Medulla oblongata (tissue), 1 donor: ENCODE measurements around the gene MFRP.

Experiments
- DNase-seq: peaks from one replicate; pipeline ENCODE4 v3.0.0-alpha.2; 2015; ENCODE audit errors: extremely low spot score

MFRP gene

DNA sequence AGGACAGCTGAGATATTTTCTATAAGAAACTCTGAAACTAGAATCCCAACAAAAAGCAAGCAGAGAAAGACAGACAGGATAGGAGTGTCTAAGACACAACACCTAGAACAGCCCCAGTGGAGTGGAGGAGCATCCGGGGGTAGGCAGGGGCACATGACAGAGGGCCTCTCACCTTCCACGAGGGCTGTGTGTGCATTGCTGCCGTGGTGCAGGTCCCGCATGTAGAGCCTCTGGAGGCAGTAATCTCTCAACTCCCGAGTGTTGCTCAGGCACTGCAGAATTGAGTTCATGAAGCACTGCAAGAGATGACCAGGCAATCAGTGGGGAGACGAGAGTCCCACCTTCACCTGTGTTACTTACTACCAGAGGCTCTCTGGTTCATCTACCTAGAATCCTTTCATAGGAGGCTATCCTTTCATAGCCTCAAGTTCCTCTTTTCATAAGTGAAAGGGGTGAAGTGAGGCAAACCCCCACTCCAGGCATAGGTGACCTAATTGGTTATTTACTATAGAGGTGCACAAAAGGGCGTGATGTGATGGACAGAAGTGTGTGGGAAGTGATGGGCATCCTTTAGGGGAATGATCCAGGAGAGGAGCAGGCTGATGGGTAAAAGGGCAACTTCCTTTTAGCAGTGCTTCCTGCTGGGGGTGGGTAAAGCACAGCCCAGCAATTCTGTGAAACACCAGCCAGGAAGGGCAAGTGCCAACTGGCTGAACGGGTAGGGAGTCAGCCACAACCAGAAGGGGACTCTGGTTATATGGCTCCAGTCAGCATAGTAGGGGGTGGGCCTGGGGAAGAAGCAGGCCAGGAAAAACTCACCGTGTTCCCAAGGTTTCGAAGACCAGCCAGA, 13.1 kb upstream of the MFRP start:
- peak; percentile 54 for DNase-seq

DNA sequence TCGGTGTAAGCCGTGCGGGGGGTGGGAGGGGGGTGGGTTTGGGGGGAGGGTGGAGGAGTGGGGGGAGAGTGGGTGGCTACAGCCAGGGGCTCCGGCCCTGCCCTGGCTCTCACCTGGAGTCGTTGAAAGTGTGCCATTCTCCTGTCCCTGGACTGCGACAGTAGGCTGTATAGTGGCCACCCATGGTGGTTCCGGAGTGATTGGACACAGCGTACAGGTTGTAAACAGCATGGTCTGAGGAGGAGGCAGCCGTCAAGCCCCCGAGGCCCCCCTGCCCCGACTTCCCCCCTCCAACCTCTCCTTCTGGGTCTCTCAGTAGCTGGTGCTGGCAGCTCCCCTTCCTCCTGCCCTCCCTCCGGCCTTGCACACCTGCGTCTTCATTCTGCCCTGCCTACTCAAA, 10.6 kb upstream of the MFRP start:
- no peak for DNase-seq

DNA sequence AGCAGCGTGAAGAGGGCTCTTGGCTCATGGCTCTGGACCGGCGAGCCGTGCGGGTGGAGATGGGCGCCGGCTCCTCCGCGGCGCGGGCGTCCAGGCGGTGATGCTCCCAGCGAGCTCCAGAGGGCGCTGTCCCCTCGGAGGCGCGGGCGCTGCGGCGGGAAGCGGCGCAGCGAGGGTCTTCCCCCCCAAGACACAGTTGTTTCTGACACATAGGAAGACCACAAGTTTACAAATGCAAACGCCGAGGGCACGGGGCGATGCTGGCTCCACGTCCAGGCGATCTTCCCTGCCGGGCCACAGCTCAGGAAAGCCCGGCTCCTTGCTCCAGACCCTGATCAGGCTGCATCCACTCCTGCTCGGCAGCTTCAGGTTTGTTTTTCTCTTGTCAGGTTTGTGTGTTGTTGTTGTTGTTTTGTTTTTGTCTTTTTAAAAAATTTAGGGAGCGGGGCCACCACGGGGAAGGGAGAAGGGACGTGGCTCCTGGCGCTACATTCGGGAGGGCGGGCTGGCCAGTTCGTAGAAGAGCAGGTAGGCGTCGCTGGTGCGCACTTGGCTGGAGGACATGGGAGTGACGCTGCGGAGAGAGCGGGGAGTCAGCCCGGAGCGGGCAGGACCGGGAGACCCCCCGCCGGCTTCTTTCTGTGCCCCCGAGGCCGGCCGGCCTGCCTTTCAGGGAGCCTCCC, 10.0 kb upstream of the MFRP start:
- no peak for DNase-seq

DNA sequence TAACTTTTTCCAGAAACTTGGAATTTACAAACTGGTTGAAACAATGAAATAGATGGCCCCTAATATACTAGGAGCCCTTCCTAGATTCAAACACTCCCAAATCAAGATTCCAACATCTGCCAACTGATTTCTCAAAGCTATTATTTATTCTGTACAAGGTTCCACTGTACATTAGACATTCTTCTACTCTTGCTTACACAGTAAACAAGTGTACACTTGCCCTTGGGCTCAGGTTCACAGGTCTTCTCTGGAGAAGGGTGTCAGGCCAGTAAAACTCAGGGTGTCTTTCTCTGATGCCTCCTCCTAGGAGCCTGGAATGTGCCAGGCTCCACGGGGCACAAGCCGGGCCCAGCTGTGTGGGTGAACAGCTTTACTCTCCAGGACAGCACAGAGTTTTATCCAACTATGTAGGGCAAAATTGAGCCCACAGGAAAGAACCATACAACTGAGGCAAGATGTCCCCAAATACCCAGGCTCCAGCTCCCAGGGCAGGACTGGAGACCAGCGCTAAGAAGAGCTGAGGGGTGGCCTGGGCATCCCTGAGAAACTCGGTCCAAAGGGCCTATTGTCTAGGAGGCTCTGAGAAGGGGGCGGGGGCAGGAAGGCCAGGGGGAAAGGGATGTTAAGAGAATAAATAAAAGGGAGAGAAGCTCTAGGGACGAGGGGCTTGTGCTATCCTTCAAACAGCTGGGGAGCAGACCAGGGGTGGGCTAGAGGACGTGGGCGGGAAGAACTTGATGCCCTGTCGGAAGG, 8.8 kb upstream of the MFRP start:
- DNase-seq = no peak

DNA sequence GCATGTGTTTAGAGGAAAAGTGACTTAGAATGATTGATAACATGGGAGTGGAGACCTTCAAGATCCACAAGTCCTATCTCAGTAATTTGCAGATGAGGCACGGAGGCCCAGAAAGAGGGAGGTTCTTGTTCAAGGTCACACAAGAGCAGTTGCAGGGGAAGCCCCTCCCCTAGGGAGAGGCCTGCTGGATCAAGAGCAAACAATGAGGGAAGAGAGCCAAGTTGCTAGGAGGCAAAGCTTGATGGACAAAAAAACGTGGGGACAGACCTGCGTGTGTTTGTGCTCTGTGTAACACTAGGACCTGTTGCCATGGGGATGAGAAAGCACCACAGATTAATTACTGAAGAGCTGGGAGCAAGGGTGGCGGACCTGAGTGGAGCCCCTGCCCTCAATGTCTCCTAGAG, 6.4 kb upstream of the MFRP start:
- peak; percentile 81 for DNase-seq

DNA sequence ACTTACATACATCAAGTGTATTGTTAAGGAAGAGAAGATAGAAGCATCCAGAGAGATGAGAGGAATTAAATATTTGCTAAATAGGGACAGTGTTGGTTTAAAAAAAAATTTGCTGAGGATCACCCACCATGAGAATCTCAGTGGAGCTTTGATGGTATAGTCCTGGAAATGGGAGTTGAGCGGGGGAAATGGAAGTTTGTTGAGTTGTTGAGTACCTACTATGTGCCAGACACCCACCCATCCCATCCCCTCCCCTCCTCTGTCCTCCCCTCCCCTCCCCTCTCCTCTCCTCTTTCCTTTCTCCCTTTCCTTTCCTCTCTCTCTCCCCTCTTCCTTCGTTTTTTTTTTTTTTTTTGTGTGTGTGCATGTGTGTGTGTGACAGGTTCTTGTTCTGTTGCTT, 4.7 kb upstream of the MFRP start:
- DNase-seq = no peak

DNA sequence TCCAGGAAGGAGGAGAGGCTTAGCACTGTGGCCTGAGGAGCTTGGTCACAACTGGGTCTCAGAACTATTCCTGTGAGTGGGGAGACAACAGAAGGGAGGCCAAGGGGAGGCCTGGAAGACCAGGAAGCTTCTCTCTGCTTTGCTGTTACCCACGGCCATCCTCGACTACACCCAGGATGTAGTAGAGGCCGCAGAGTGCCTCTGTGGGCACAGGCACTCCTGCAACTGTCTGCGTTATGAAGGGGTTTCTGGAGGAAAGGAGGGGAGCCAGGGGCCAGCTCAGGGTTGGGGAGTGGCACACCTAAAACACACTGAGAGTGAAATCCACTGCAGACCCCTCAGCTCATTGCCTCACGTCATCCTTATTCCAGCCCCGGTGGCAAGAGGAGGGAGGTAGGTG, 3.8 kb upstream of the MFRP start:
- DNase-seq = no peak

DNA sequence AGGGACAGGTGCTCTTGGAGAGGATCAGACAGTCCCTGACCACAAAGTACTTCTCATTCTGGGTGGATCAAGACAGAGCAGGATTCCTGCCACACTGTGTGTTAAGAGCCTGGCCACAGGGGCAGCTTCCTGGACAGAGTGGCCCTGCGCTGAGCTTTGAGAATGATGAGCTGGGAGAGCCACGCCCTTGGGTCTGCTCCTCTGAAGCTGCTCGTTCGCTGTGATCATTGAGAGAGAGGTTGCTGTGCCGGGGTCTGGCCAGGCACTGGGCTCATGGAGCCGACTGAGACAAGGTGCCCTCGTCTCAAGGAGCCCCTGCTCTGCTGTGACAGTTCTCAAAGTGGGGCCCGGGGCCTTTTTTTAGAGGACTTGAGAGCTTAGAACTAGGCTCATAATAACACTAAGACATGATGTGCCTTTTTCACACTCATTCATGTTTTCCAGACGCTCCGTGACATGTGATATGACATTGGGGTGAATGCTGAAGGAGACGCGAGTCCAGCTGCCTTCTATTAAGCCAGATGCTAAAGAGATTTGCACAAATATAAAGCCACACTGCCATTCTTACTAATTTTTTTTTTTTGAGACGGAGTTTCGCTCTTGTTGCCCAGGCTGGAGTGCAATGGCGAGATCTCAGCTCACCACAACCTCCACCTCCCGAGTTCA, 1.6 kb upstream of the MFRP start:
- DNase-seq = no peak

DNA sequence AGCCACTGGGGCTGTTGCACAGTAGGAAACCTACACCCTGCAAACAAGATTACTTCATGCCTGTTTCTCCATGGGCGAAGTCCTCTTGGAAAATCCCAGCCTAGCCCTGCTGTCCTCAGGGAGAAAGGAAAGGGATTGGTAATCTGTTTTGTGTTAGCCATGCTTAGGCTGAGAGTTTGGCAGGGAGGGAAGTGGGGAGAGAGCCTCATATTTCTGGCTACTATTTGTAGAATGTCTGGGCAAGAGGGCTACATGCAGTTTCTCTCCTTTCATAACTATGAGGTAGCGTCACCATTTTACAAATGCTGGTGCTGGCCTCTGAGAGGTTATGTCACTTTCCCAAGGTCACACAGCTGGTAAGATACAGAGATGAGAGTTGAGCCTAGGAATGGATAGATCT, 737 bp upstream of the MFRP start:
- DNase-seq = no peak

DNA sequence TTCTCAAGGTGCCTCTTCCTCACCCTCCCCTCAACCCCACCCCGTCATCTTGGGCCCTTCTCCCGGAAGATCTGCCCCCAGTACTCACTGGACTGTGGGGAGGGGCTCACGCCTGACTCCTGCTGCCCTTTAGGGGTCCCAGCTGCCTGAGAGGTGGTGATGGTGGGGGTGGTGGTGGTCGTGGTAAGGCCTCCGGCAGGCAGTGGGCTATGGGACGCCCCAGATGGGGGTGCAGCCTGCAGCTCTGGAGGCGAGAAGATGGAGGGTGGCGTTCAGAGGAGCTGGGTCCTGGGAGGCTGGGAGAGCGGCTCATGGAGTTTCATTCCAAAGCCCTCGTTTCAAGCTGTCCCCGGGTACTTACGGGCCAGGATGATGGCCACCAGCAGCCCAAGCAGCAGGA, 820 bp downstream of the MFRP start:
- no peak for DNase-seq

DNA sequence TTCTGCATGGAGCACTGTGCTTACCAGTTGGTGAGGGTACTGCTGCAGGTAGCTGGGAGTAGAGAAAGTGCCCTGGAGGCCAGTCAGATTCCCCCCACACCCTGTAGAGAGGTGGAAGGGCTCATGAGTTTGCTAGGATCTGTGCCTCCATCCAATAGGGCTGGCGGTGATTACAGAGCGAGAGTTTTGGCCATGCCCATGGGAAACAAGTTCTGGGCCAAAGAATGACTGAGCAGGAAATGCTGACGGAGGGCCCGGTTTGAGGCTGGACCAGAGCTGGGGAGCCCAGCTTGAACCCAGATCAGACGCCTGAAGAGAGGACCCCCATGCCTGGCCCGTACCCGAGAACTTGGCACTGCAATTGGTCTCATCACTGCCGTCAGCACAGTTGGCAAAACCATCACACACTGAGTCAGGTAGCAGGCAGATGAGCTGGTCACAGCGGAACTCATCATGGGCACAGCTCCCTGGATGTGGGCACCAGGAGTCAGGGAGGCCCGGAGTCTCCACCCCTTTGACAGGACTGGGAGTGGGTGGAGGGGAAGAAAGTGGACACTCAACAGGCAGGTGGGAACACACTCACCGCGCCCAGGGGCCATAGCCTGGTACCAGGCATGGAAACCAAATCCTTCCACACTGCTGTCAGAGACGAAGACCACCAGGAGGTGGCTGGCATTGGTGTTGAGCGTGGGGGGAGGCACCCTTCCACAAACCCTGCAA, 2.1 kb downstream of the MFRP start:
- DNase-seq = no peak

DNA sequence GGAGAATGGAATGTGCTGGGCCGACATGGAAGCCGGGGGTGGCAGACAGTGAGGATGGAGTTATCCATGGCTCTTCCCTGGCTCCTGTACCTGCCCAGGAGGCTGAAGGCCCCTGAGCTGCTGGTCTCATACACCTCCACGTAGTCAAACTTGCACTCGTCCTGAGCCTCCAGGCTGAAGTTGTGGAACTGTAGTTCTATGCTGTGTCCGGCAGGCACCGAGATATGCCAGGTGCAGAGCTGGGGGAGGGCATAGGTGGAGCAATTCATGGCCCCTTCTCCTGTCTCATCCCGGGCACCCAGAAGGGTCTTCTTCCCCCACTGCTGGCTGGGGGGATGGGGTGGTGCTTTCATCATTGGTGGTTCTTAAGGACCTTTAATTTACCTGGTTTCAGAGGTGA, 2.8 kb downstream of the MFRP start:
- DNase-seq = no peak

DNA sequence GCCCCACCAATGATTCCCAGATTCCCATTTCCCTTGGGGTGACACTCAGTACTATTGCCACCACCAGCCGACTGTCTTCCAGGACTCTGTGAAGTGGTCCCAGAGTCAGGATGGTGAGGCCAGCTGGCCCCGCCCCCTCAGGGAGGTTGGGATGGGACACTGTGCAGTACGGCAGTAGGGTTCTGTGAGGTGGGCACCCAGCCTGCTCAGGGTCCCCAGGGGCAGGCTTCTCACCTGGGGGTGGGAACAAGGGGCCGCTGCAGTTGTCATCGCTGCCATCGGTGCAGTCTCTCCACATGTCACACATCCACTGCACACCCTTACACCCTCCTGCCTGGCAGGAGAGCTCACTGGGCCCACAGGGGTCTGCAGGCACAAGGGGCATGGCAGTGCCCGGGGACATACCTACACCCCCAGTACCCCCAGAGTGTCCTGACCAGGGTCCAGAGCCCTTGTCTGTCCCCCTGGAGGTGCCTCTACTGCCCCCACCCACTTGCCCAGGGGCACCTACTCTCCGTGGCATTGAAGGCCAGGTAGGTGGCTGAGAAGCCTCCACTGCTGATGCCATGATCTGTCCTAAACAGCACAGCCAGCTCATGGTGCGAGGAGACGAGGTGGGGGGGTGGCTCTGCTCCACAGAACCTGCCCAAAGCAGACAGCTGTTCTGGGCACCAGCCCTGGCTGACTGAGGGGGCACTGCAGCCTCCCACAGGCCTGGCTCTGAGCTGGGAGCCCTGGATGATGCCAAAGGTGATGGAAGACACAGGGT, 4.0 kb downstream of the MFRP start:
- DNase-seq = no peak

DNA sequence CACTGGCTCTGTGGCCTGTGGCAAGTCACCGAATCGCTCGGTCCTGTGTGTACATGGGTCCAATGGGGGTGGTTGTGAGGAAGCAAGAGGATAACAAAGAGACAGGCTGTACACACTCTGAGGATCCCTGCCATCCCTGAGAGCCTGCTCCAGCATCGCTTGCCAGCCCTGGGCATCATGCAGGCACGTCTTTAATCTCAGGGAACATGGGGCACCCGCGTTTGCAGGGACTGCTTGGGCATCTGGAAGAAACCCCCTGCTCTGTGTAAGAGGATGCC, 4.5 kb downstream of the MFRP start:
- no peak for DNase-seq

DNA sequence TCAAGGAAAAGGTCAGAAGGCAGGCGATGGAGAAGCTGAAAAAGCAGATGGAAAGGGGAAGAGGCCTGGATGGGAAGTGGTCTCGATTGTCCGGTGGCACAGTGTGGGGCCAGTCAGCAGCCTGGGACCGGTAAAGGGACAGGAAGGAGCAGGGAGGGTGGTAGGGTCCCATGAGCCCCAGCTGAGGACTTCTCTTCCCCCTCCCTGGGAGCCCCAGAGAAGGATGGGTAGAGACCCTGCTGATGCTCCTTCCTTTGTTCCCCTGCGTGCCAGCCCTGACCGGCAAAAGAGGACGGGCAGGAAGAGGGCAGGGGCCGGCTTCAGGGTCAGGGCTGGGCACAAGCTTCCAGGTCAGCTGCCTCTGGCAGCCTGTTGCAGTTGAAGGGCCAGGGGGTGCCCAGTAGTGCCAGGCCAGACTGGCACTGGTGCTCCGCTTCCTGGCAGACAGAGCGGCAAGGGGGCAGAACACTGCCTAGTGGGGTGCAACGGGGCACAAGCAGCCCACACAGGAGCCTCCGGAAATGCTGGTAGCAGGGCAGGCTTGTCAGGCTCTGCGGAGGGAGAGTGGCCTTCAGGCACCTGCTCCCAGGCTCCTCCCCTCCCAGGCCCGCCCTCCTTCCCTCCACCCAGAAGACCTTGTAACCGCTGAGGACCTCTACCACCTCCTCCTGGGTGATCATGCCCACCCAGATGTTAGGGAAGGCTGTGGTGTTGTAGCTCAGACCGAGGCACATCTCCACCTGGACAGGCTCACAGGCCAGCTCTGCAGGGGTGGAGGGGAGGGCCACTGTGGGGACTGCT, 5.1 kb downstream of the MFRP start:
- no peak for DNase-seq

DNA sequence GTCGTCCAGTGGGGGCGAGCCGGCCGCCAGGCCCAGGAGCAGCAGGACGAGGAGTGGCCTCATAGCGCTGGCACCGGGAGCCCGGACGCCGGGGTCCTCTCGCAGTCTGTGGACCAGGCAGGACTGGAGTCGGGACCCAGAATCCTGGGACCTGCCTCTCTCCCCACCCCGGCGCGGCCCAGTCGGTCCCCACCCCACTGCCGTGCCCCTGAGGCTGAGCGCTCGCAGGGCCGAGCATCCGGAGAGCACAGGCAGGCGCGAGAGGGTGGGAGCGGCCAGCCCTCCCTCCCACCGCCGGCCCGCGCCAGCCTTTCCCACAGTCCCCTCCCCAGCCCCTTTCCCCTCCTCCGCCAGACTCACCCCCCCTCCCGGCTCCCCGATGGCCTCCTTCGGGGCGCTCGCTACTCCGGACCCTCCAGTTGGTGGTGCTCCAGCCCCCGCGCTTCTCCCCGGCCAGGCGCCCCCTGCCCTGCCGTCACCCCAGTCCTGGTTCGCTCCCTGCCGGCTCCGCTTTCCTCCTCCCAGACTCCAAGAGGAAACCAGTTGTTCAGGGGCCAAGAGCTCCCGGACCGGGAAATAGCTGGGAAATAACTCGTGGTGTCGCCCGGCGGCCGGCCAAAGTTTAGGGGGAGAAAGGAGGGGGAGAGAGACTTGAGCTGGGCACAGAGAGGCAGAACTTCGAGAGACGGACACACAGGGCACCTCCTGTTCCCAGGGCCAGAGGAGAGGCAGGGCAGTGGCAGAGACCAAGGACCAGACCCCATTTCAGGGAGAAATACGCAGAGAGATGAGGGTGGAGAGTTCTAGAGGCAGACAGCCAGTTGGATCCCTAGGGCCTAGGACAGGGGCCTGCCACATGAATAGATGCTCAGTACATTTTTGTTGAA, 5.9 kb downstream of the MFRP start, which contains the start of gene C1QTNF5:
C1QTNF5 (minus strand) TSS at position 549 of the 887 bp plus-strand sequence; CDS start at position 63, 486 bp downstream.
- peak; percentile 91 for DNase-seq

DNA sequence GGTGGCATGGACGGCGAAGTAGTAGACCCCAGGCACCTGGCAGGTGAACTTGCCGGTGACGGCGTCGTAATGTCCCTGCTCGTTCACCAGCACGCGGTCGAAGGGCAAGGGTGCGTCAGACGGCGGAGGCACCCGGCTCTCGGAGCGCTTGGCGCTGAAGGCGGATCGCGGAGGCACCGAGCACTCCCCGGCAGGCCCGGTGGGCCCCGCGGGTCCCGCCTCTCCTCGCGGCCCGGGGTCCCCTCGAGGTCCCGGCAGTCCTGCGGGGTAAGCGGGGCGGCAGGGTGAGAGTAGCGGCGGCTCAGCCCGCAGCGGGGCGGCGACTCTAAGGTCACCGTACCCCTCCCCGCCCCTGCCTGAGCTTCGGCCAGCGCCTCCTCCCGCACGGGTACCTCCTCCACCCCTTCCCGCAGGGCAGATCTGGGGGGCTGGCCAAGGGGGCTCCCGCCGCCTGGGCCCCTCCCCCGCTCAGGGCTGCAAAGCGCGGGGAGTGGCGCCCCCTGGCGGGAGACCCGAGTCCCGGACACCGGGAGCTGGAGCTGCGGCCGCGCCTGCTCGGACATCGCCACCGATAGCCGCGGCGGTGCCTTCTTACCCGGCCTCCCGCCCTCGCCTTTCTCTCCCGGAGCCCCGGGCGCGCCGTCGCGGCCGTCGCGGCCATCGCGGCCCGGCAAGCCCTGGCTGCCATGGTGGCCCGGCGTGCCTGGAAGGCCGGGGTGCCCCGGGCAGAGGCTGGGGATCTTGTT, 6.7 kb downstream of the MFRP start:
- peak; percentile 79 for DNase-seq

DNA sequence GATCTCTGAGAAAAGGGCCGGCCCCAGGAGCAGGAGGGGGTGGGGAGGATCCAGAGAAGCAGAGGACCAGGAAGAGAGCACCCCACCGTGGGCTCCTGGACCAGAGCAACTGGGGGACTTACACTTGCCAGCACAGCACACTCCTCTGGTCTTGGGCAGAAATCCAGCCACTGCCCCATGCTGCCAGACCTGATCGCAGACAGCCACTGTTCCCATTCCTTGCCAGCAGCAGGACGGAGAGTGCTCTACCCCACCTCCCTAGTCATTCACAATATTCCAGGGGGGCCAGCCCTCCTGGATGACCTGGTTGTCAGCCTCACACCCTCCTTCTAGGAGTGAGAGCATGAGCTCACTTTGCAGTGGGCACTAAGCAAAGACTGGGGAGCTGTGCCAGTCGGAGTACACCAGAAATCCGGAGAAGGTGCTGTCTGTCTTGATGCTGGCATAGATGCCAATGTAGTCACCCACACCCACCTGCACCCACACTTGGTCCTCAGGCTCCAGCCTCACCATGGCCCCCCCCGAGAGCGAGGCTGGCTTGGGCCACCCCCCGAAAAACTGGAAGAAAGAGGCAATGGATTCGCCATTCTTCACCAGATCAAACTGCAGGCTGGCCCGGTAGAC, 7.4 kb downstream of the MFRP start:
- peak; percentile 45 for DNase-seq
